ENCODE data around the gene EHF. TPM values are rescaled to one million over a fixed set of nuclear protein-coding genes. Genes with fewer than 3 reads are reported as not detected.

EHF gene
- total RNA-seq, 1 donor from 2014 or later = 2.3 TPM

DNA sequence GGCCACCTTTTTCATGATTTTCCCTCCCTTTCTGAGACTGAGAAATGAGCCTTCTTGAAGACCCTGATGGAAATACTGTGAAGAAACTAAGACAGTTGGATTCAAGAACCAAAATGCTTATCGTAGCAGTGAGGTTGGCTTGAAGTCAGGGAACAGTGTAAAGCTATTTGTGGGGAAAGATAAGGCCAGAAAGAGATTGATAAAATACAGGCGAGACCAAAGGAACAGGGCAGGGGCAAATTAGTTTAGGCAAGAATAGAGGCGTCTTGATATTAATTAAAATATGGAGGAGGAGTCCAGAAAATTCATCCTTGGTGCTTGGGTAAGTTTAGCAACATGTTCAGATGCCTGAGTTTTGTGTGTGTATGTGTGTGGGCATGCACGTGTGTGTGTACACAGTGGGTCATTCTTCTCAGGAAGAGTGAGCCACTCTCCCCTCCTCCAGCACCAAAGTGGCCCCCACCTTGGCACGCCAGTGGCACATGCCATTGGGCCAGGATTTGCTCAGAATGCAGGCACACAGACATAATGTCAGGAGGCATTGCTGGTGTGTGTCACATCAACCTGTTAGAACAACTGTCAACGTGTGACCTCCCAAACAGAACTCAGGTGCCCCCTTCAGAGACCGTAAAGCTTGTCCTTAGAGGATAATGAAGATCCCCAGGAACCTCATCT lies 3.9 kb upstream of the EHF start:
- intact Hi-C loops (cut with DNase I) = no loop called here
- ATAC-seq (ENCODE audit: poor library complexity) (peak; percentile 75), DNase-seq (peak; percentile 60)

DNA sequence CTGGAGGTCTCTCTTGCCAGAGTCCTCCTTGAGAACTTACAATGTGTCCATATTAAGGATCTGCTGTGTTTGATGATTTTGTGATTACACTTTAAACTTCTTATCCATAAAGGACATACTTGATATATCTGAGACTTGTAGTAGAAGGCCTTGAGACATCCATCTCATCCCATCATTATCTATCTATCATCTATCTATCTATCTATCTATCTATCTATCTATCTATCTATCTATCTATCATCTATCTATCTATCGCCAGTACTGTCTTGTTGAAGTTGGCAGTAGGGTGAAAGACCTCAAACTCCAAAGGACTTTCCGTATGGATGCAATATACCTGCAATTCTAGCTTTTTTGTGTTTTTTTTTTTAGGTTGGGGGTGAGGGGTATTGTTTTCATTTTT lies 2.5 kb upstream of the EHF start:
- ATAC-seq (ENCODE audit: poor library complexity) (no peak), DNase-seq (no peak)
- intact Hi-C loops (cut with DNase I) = no loop called here

DNA sequence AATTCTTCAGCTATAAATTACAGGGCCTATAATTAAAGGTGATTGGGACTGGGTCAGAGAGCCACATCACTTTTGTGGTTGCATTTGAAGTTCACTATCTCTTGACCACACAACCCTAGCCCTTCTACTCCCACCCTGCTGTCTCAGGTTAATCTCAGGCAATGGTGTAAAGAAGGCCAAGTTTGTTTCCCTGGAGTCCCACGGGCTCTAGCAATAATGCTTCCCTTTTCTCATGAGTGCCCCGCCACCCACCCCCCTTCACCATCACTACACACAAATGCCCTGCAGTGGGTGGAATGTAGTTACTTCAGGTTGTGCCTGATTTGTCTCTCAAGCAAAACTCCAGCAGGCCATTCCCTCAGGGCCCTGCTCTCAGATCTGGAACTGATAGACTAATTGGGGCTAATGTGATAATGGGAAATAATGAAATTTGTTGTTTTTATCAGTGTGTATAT lies 1.8 kb upstream of the EHF start:
- DNase-seq (no peak), ATAC-seq (ENCODE audit: poor library complexity) (no peak)
- intact Hi-C loops (cut with DNase I) = no loop called here

DNA sequence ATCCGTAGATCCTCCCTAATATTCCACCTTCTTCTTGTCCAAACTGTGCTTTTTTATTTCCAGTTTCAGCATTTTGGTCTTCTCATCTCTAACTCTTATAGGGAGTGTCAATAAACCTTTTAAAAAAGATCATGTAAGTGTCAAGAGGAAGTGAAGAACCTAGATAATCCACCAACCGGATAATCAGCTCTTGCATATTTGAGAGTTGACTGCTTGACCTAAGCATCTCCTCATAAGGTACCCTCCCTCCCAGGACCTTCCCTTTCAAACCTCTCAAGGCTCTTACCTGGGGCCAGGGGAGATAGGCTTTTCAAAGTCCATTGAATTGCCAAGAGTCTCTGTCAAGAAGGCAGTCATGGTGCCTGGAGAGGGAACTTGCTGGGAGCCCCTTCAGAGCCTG lies 691 bp upstream of the EHF start:
- ATAC-seq (ENCODE audit: poor library complexity) = no peak
- intact Hi-C loops (cut with DNase I) = no loop called here

DNA sequence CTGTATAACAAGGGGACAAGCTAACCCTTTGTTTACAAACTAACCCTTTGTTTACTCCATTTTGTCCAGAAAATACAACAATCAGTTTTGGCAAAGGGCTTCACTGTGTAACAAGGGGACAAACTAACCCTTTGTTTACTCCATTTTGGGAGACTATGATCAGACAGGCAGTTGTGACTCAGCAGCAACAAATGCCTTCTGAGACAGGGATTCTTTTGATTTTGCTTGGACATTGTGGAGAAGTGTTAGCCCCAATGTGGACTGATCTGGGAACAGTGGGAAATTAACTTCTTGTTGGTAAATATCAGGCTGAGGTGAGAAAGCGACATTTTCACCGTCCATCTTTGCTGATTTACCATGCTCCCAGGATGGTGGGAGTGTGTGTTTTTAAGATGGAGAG lies 983 bp downstream of the EHF start:
- DNase-seq (no peak), ATAC-seq (ENCODE audit: poor library complexity) (no peak)
- intact Hi-C loops (cut with DNase I) = no loop called here

More for the DNA sequence above, 691 bp upstream of the EHF start:
- DNase-seq = no peak

DNA sequence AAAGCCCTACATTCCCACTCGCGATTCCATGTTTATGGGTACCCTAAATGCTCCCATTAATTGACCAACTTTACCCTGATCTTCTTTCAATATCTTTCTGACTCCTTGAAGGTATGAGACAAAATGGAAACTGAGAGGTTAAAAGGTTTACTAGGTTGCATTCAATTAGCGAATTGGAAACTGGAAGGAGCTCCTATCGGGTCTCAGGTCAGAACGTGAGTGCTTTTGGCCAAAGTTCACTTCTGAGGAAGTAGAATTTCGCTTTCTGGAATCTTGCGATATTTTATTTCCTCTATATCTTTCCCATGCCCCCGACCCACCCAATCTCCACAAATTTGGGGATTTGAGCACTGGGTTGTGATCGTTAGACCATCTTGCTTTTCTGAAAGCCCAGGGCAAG lies 2.6 kb downstream of the EHF start:
- intact Hi-C loops (cut with DNase I) = no loop called here
- ATAC-seq (ENCODE audit: poor library complexity) = no peak

DNA sequence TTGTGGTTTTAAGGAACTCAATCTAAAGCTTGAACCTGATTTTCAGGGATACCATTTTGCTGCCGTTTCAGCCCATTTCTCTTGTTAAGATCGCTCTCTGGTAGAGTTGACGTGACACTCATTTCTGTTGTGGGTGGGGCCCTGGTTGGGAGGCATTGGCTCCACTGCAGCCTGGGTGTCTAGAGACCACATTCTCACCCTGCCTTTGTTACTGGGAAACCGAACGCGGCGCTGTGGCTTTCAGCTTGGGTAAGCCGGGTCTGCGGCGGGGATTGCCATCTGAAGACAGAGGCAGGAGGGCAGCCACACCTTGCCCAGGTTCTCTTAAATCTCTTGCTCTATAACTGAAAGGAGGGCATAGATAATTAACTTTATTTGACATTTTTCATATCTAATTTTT lies 3.2 kb downstream of the EHF start:
- no peak for ATAC-seq (ENCODE audit: poor library complexity)
- intact Hi-C loops (cut with DNase I) = no loop called here
- no peak for DNase-seq

More for the DNA sequence above, 2.6 kb downstream of the EHF start:
- DNase-seq = no peak

DNA sequence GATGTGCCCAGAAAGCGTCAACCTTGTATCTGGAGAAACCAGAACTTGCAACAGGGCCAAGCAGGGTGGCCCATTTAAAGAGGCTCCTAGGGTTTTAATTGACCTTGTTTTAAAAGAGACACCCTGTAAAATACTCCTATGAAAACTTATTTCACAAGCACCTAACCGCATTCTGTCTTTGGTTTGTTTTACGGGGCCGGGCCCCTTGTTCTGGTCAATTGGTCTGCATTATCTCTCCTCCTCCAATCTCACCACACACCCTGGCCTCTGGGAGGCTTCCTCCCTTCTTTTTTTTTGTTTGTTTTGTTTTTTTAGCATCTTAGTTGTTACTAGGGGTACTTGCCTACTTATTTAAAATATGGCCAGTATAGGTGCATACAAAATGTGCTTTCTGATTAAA lies 4.7 kb downstream of the EHF start:
- intact Hi-C loops (cut with DNase I) = no loop called here

DNA sequence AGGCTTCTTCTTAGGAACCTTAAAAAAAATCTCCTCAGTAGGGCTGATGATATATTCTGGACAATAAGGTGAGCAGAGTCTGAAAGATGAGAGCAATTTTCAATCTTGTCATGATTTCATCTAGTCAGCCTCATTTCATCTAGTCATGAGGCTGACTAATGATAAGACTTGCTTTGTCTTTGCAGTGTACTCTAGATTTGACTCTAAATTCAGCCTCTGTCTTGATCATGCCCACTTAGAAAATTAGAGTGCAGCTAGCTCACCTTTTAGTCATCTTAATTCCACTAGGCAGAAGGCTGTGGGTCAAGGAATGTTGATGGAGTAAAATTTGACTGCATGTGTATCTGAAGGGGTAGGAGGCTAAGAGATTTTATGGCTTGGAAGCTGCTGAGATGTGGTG lies 5.5 kb downstream of the EHF start:
- no peak for ATAC-seq (ENCODE audit: poor library complexity)
- intact Hi-C loops (cut with DNase I) = no loop called here

More for the DNA sequence above, 4.7 kb downstream of the EHF start:
- DNase-seq (no peak), ATAC-seq (ENCODE audit: poor library complexity) (no peak)

DNA sequence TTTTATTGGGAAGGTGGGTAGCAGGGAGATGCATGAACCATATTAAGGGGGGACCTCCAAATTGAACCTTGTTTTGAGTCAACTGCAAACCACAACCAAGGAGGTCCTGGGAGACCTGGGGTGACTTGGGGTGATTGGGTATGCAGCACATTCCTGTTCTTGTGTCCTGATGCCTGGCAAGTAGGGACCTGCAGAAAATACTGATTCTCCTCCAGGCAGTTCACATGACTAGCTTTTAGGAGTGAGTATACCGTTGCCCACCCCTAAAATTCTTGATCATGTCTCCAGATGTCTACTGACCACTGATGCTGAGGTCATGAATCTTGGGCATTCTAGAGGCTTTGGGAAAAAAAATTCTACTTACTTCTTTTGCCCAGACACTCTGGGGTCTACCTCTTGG lies 6.3 kb downstream of the EHF start:
- intact Hi-C loops (cut with DNase I) = no loop called here
- DNase-seq (no peak), ATAC-seq (ENCODE audit: poor library complexity) (no peak)

More for the DNA sequence above, 5.5 kb downstream of the EHF start:
- no peak for DNase-seq

DNA sequence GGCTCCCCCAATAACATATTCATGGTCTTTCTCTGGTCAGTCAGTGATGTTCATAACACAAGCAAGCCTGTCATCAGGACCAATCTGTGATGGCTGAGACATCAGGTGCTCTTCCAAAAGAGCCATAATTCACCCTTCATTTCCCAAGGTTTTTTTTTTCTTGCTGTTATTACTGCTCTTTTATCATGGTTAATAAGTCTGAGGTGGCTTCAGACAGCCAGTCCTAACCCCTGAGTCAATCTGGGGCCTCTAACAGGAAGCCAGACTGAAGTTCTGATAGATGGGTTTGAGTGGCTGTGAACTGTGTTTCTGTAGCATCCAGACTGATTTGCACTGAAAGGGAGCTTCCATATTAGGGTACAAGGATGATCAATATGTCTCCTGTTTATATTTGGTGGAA lies 8.8 kb downstream of the EHF start:
- intact Hi-C loops (cut with DNase I) = no loop called here
- ATAC-seq (ENCODE audit: poor library complexity) (no peak), DNase-seq (no peak)

DNA sequence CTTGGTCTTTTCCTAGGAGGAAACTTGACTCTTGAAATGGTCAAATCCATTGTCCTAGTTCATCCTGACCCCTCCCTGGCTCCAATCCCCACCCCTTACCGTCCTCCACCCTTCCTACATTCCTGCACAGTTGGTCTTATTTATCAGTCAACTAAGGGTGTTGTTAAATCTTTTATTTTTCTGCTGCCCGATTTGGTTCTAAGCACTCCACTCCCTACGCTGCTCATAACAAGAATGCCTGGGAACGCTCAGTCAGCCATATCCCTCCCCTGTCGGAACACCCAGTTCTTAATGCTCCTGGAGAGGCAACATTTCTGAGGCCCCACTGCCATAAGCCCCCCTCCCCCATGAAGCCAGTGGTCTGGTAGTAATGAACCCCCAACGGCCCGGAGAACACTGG lies 9.7 kb downstream of the EHF start:
- ATAC-seq (ENCODE audit: poor library complexity) = no peak
- no peak for DNase-seq
- intact Hi-C loops (cut with DNase I) = no loop called here

DNA sequence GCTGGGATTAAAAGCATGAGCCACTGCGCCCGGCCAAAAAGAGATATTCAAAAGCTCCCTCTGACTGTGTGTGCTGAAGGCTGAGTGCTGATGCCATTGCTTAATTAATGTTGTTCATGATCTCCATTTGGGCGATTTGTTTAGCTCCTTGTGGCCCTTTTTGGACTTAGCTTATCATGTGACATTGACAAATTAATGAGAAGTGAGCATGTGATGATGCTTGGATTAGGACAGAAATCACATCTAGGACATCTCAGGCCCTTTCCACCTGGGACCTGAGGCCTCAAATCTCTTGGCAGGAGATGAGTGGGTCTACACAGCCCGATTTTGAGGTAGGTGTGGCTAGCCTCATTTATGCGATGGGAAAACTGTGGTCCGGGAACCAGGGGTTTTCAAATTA lies 10.4 kb downstream of the EHF start:
- intact Hi-C loops (cut with DNase I) = no loop called here
- DNase-seq (no peak), ATAC-seq (ENCODE audit: poor library complexity) (no peak)

DNA sequence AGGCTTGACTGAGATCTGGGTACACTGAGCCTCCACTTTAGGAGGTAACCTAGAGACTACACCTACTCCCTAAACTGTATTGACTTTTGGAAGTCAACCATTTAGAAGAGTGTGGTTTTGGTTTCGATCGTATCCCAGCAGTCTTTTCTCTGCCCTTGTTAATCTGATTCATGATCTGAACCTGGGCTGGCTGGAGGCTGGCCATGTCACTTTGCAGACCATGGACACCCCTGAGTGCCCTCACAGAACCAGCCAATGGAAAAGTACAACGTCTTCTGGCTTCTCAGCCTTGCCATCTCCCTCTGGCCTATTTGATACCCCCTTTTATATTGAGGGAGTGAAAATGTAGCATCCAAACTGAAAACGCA lies 10.8 kb downstream of the EHF start:
- intact Hi-C loops (cut with DNase I) = no loop called here
- DNase-seq = no peak
- peak; percentile 8 for ATAC-seq (ENCODE audit: poor library complexity)

DNA sequence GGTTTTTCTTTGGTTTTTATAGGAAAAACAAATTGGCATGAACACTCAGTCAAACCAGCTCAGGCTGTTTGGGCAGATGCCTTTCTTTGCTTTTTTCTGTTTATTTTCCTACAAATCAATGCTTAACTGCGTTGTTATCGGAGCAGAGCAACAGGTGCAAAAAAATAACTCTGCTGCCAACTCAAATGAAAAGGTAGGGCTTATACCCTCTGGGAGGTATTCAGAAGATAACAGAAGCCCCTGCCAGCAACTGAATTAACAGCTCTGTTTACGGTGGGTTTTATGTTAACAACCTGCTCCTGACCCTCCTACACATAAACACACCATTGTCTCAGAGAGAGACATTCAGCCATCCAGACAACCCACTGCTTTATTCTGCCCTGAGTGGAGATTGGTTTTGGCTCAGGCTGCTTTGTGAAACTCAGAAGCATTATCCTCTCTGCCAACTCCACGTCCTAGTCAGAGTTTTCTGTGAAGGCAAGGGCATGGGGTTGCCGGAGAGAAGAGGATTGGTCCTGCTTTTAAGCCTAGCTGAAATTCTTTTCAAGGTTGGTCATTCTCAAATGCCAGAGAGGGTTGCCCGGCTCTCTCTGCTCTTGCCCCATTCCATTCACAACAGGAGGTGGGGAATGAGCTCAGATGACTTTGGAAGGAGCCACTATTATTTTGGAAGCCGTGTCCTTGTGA lies 11.4 kb downstream of the EHF start:
- intact Hi-C loops (cut with DNase I) = no loop called here
- ATAC-seq (ENCODE audit: poor library complexity) (peak; percentile 84), DNase-seq (no peak)

DNA sequence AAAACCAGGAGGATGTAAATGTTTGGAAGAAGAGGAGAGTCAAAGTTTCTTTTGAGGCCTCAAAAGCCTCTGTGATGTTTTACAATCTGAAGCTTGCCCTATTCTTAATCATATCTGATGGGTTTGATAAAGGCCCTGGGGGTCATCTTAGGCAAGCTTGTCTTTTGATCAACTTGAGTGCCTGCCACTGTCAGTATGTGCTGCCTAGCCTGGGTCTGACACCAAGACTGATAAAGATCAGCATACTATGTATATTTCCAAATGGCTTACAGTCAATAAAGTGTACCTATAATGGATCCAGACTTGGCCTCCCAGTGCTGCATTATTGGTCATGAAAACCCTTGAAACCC lies 12.7 kb downstream of the EHF start:
- intact Hi-C loops (cut with DNase I) = no loop called here
- ATAC-seq (ENCODE audit: poor library complexity) = no peak
- no peak for DNase-seq

DNA sequence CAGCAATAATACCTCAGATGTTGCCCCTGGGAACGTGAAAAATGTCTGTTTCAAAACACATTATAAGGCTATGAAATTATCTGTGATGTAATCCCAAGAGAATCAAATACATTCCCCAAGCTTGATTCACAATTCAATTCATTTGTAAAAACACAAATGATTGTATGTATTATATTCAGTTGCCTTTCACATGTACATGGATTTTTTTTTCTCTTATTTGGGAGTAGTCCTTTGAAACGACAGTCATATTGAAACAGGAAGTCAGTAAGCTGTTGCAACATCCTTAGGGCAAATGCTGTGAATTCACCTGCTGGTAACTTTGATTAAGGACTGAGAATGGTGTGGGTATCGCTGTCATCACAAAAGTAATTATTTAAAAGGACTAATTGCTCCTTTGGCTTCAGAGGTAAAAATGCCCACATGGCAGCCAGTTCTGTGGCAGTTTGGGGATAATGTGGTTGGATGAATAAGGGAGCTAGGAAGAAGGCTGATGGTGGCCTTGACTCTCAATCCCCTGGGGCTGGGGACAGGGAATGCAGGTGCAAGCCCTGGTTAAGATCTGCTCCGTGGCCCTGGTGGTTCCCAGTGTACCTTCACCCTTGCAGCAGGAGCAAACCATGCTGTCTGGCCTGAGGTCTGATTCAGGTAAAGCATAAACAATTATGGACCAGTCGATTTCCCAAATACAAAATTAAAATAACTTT lies 13.2 kb downstream of the EHF start:
- no peak for DNase-seq
- intact Hi-C loops (cut with DNase I) = no loop called here
- no peak for ATAC-seq (ENCODE audit: poor library complexity)

DNA sequence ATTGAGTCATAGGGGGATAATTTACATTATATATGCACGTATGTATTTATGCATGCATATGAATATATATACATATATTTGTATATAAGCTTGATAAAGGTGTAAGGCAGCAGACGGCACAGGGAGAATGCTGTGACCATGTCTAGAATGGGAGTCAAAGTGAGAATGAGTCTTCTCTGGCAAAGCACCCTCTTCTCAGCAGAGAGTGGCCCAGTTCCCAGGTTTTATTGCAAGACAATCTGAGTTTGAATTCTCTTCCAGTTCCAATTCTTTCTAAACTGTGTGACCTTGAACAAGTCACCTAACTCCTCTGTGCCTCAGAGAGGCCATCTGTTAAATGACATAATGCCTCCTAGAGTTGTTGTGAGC lies 13.8 kb downstream of the EHF start:
- DNase-seq = no peak
- intact Hi-C loops (cut with DNase I) = no loop called here
- no peak for ATAC-seq (ENCODE audit: poor library complexity)

DNA sequence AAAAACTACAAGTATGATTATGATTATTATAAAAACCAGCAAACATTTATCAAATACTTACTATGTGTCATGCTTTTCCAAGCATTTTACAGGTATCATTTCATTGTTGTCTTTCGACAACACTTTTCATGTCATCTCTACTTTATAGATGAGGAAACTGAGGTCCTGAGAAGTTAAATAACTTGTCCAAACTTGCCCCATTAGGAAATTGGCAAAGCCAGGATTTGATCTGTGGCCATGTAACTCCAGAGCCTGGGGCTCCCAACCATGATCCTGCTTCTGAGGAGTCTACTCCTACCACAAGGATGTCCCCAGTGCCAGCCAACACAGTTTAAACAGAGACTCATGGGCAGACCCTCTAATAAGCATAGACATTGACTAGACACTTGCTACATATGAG lies 15.2 kb downstream of the EHF start:
- ATAC-seq (ENCODE audit: poor library complexity) = no peak
- no peak for DNase-seq
- intact Hi-C loops (cut with DNase I) = no loop called here

DNA sequence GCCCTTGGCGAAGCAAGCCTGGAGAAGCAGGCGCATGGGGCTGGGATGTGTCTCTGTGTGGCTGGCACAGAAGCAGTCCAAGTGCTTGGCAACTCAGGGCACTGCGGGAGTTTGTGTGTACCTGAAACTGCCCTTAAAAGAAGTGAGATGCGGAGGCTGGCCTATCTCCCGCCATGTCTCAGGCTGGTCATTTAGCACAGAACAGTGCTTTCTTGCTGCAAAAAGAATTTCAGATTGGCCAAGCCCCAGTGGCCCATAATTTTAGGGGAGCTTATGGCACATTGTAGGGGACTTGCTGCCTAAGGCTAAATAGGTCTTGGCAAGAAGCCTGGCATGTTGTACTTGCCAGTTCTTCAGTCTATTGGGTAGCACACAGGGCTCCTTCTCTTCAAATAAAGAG lies 16.4 kb downstream of the EHF start:
- intact Hi-C loops (cut with DNase I) = no loop called here
- DNase-seq (no peak), ATAC-seq (ENCODE audit: poor library complexity) (peak; percentile 75)

Data from Right ventricle myocardium superior (tissue), 1 donor.